H9 (cell line): ENCODE results near the gene COQ8B. TPM values are rescaled to one million over a fixed set of nuclear protein-coding genes. Genes with fewer than 3 reads are reported as not detected.

ENCODE experiments used
- DNase-seq: peaks from one replicate; pipeline ENCODE4 v3.0.0-alpha.2; 2017
- H2AFZ ChIP-seq: one replicate; pipeline ENCODE4 v1.6.1; 2013; ENCODE audit warnings: mild to moderate bottlenecking, low read length, control low read depth, moderate library complexity
- H2AK5ac ChIP-seq: 2 replicates; pipeline ENCODE4 v1.6.1; 2013; ENCODE audit warnings: low read length, control low read depth, mixed read lengths; ENCODE audit not compliant: insufficient read length
- H2BK120ac ChIP-seq: one replicate; pipeline ENCODE4 v1.6.1; 2013; ENCODE audit warnings: low read depth, mild to moderate bottlenecking, low read length, control low read depth, inconsistent platforms; ENCODE audit not compliant: poor library complexity, severe bottlenecking
- H2BK12ac ChIP-seq: 2 replicates; pipeline ENCODE4 v1.6.1; 2013; ENCODE audit warnings: low read length, control low read depth, mixed read lengths, low read depth; ENCODE audit not compliant: insufficient read length
- H2BK15ac ChIP-seq: 2 replicates; pipeline ENCODE4 v1.6.1; 2013; ENCODE audit warnings: low read depth, low read length, control low read depth
- H2BK20ac ChIP-seq: one replicate; pipeline ENCODE4 v1.6.1; 2013; ENCODE audit warnings: low read depth, mild to moderate bottlenecking, low read length, control low read depth, inconsistent platforms; ENCODE audit not compliant: poor library complexity, severe bottlenecking
- H2BK5ac ChIP-seq: 2 replicates; pipeline ENCODE4 v1.6.1; 2013; ENCODE audit warnings: low read length, control low read depth, mixed read lengths; ENCODE audit not compliant: insufficient read length
- H3K14ac ChIP-seq: 2 replicates; pipeline ENCODE4 v1.6.1; 2013; ENCODE audit warnings: low read length, control low read depth; ENCODE audit not compliant: insufficient read depth
- H3K18ac ChIP-seq: 2 replicates; pipeline ENCODE4 v1.6.1; 2013; ENCODE audit warnings: low read depth, mild to moderate bottlenecking, mixed read lengths, low read length, control low read depth; ENCODE audit not compliant: insufficient read length
- H3K23ac ChIP-seq: 2 replicates; pipeline ENCODE4 v1.6.1; 2013; ENCODE audit warnings: low read length, control low read depth, mixed read lengths, low read depth; ENCODE audit not compliant: insufficient read length
- H3K23me2 ChIP-seq: 2 replicates; pipeline ENCODE4 v1.6.1; 2013; ENCODE audit warnings: low read depth, mild to moderate bottlenecking, mixed read lengths, low read length, control low read depth; ENCODE audit not compliant: insufficient read length, poor library complexity, severe bottlenecking
- H3K27ac ChIP-seq: 2 replicates; pipeline ENCODE4 v1.5.1; 2013; ENCODE audit warnings: low read length, control low read depth, mixed read lengths, low read depth; ENCODE audit not compliant: insufficient read length
- H3K27me3 ChIP-seq: 2 replicates; pipeline ENCODE4 v1.6.1; 2013; ENCODE audit warnings: low read length, control low read depth, inconsistent platforms; ENCODE audit not compliant: insufficient read depth
- H3K4ac ChIP-seq: 2 replicates; pipeline ENCODE4 v1.6.1; 2013; ENCODE audit warnings: low read depth, mild to moderate bottlenecking, control low read depth, inconsistent platforms, low read length, moderate library complexity
- H3K4me1 ChIP-seq: 2 replicates; pipeline ENCODE4 v1.6.1; 2013; ENCODE audit warnings: low read length, control low read depth, inconsistent platforms; ENCODE audit not compliant: insufficient read depth
- H3K4me2 ChIP-seq: 2 replicates; pipeline ENCODE4 v1.6.1; 2013; ENCODE audit warnings: low read length, control low read depth, mixed read lengths; ENCODE audit not compliant: insufficient read length, insufficient read depth
- H3K56ac ChIP-seq: 2 replicates; pipeline ENCODE4 v1.6.1; 2013; ENCODE audit warnings: low read depth, mild to moderate bottlenecking, mixed read lengths, low read length, control low read depth; ENCODE audit not compliant: insufficient read length
- H3K79me1 ChIP-seq: 2 replicates; pipeline ENCODE4 v1.6.1; 2013; ENCODE audit warnings: low read depth, mild to moderate bottlenecking, moderate library complexity, low read length, control low read depth, inconsistent platforms; ENCODE audit not compliant: insufficient read depth, poor library complexity, severe bottlenecking
- H3K79me2 ChIP-seq: 2 replicates; pipeline ENCODE4 v1.6.1; 2013; ENCODE audit warnings: low read length, control low read depth, inconsistent platforms; ENCODE audit not compliant: insufficient read depth
- H3K9ac ChIP-seq: 2 replicates; pipeline ENCODE4 v1.6.1; 2013; ENCODE audit warnings: low read length, control low read depth, mixed read lengths; ENCODE audit not compliant: insufficient read length; ENCODE audit errors: extremely low read depth
- H3K9me3 ChIP-seq: one replicate; pipeline ENCODE4 v1.6.1; 2013; ENCODE audit warnings: low read depth, low read length, inconsistent platforms; ENCODE audit not compliant: control insufficient read depth
- H3T11ph ChIP-seq: one replicate; pipeline ENCODE4 v1.6.1; 2013; ENCODE audit warnings: mild to moderate bottlenecking, low read length, control low read depth, inconsistent platforms
- H4K20me1 ChIP-seq: one replicate; pipeline ENCODE4 v1.6.1; 2013; ENCODE audit not compliant: control insufficient read depth, insufficient read length, insufficient read depth
- H4K5ac ChIP-seq: 2 replicates; pipeline ENCODE4 v1.6.1; 2013; ENCODE audit warnings: low read depth, mild to moderate bottlenecking, mixed read lengths, low read length, control low read depth; ENCODE audit not compliant: insufficient read length
- H4K8ac ChIP-seq: replicated peaks from 2 replicates; pipeline ENCODE4 v1.6.1; 2013; ENCODE audit warnings: low read length, control low read depth, mixed read lengths, low read depth; ENCODE audit not compliant: insufficient read length
- H4K91ac ChIP-seq: 2 replicates; pipeline ENCODE4 v1.6.1; 2013; ENCODE audit warnings: low read depth, mild to moderate bottlenecking, moderate library complexity, mixed read lengths, low read length, control low read depth; ENCODE audit not compliant: insufficient read length
- H3K27ac Mint-ChIP-seq, 3 experiments: 2 replicates in 2 of 3; 3 replicates in 1 of 3; pipeline ENCODE4 v1.8.0; 2020 to 2021; ENCODE audit warnings: mixed read lengths in 3 of 3, mild to moderate bottlenecking in 1 of 3, moderate library complexity in 1 of 3
- H3K27me3 Mint-ChIP-seq: 2 replicates; pipeline ENCODE4 v1.8.0; 2021; ENCODE audit warnings: low read depth, mild to moderate bottlenecking, moderate library complexity, mixed read lengths
- H3K36me3 Mint-ChIP-seq, 3 experiments: 2 replicates in 2 of 3; 3 replicates in 1 of 3; pipeline ENCODE4 v1.8.0; 2020 to 2021; ENCODE audit warnings: low read depth in 3 of 3, mixed read lengths in 3 of 3; ENCODE audit not compliant: insufficient read depth in 1 of 3
- H3K4me1 Mint-ChIP-seq, 2 experiments: 2 replicates each; pipeline ENCODE4 v1.8.0; 2020; ENCODE audit warnings: mixed read lengths in 2 of 2
- H3K4me3 Mint-ChIP-seq, 2 experiments: 2 replicates in 1 of 2; 3 replicates in 1 of 2; pipeline ENCODE4 v1.8.0; 2020 to 2021; ENCODE audit warnings: mild to moderate bottlenecking in 2 of 2, mixed read lengths in 2 of 2, moderate library complexity in 1 of 2
- H3K9me3 Mint-ChIP-seq, 2 experiments: 2 replicates in 1 of 2; 3 replicates in 1 of 2; pipeline ENCODE4 v1.8.0; 2020; ENCODE audit warnings: mild to moderate bottlenecking in 2 of 2, mixed read lengths in 2 of 2, moderate library complexity in 1 of 2
- CTCF ChIP-seq: fragments of 200-600 bp; sonication (generic); conservative IDR thresholded peaks from 3 replicates; pipeline ENCODE4 v1.8.0; 2021; ENCODE audit warnings: antibody characterized with exemption, mild to moderate bottlenecking
- WGBS: extraction: QIAGEN DNeasy Blood & Tissue Kit; methylation state at CpG from one replicate; pipeline ENCODE4 v1.1.7; 2013; ENCODE audit warnings: missing lambda C conversion rate, low lambda C conversion rate, mixed read lengths; ENCODE audit not compliant: insufficient read length; ENCODE audit errors: extremely low coverage; 5-methylcytosine and 5-hydroxymethylcytosine counted together
- total RNA-seq: library from RNA; stranded (reverse); gene quantifications from 2 replicates; pipeline ENCODE4 v1.2.1, GENCODE V29; 2021

The COQ8B gene
- total RNA-seq, 1 experiment from 2014 or later = 40.5 TPM

- no peak overlapping the region for H4K5ac ChIP-seq
- H4K20me1 ChIP-seq = no peaks in the 10 kb centered on the region
- no peak for TF ChIP-seq CTCF
Measured at GRCh38 chr19:40723661-40724254, 7.1 kb upstream of the COQ8B start.

More at GRCh38 chr19:40723661-40724254, 7.1 kb upstream of the COQ8B start:
- peaks cover 14 to 56% (median 30%) of the 10 kb centered on the region in 3 experiments; a peak in 6 of 7 replicates for H3K36me3 Mint-ChIP-seq
- Histone ChIP-seq H3K9me3 (no peaks in the 10 kb centered on the region), H2AK5ac (no peak overlapping the region), H3K79me2 (peaks cover 2% of the 10 kb centered on the region; the same call in 1 of the 2 replicates), H2BK12ac (no peak overlapping the region), H3K27me3 (no peaks in the 10 kb centered on the region), H3K4ac (no peak overlapping the region), H2BK5ac (no peak overlapping the region), H3K14ac (no peak overlapping the region), H2AFZ (no peak overlapping the region), H3K23ac (no peak overlapping the region), H3K9ac (no peak overlapping the region), H4K91ac (no peak overlapping the region), H3K79me1 (no peaks in the 10 kb centered on the region), H2BK15ac (no peak overlapping the region), H3K4me2 (no peak overlapping the region), H3K56ac (no peak overlapping the region), H3K27ac (no peak overlapping the region), H3K4me1 (no peaks in the 10 kb centered on the region), H2BK20ac (no peak overlapping the region), H4K8ac (no peak overlapping the region), H3T11ph (no peak overlapping the region), H2BK120ac (no peak overlapping the region), H3K23me2 (peaks cover 4% of the 10 kb centered on the region), H3K18ac (no peak overlapping the region)
- H3K27me3 Mint-ChIP-seq = no peaks in the 10 kb centered on the region
- H3K27ac Mint-ChIP-seq = no peak overlapping the region; a peak in 1 of 7 replicates
- peaks cover 5 to 16% of the 10 kb centered on the region in 2 experiments for H3K4me1 Mint-ChIP-seq
- H3K4me3 Mint-ChIP-seq = no peak overlapping the region
- WGBS = no CpG with 5 or more reads among the region's 5 CpGs
- H3K9me3 Mint-ChIP-seq = peaks cover 0 to 3% of the 10 kb centered on the region in 2 experiments; a peak in 2 of 5 replicates
- no peak for DNase-seq
